ENCODE data around the gene XK.

- no peak for TF ChIP-seq CTCF (IDR thresholded peaks at IDR 0.05 in 4 of 5, conservative IDR thresholded peaks at IDR 0.05 in 1 of 5)
- no peak for TF ChIP-seq POLR2A (IDR thresholded peaks at IDR 0.05)
Observed at GRCh38 chrX:37763400-37763799, 77.8 kb downstream of the XK start.

Data from gastrocnemius medialis (tissue), 4 donors.